ENCODE measurements around the gene KCNQ4.

KCNQ4 gene

DNA sequence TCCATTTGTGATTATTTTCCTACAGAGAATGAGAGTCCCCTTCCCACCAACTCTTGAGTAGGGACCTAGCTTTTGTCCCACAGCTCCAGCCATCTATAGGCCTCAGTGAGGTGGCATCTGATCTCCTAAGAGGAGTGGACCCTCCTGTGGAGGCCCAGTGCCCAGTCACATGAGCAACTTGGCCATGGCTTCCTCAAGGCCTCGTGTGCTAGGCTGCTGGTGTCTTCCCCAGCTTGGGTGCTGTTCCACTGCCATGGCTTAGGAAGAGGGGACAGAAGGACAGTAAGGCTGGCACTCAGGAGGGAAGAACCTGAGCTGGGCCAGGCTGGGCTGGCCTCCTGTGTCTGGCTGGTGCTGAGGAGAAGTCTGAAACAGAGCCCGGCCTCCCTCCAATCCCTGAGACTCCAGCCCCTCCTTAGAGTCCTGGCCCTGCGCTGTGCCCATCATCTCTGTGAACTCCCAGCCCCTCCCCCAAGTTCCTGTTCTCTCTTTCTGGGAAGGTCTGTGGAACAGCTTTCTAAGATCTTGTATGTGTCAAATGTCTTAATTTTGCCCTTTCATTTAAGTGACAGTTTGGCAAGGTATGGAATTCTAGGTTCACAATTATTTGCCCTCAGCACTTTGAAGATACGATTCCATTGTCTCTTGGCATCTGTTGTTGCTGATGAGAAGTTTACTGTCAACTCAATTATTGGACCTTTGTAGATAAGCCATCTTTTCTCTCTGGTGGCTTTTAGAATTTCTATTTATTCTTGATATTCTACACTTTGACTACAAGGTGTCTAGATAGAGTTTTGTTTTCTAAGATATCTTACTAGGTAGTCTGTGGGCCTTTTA is 7.1 kb upstream of the KCNQ4 start:
- no peak for DNase-seq

DNA sequence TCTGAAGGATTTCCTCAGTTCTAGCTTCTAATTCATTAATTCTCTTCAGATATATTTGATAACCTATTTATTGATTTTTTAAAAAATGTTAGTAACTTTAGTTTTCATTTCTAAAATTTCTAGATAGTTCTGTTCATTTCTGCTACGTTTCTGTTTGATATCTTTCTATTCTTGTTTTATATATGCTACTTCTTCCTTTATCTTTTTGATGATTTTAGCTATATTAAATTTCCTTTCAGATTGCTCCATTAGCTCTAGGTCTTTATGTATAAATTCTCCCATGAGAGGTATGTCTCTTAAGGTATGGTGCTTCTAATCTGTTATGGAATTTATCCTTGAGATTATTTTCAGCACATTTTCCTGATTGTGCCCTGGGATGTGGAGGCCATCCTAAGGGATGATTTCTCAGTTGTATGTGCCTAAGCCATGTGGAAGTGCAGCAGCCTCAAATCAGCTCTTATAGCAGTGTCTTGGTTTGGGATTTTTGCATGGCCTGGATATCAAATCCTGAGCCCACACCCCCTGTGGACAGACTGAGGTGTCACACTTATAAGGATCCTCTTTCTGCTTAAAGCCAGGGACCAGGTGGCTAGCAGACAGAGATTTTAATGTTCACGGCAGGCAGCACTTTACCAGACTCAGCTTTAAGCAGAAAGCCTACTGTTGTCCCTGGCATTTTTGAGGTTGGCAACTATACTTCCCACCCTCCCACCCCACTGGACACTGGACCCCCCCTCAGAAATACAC is 6.2 kb upstream of the KCNQ4 start:
- no peak for DNase-seq

DNA sequence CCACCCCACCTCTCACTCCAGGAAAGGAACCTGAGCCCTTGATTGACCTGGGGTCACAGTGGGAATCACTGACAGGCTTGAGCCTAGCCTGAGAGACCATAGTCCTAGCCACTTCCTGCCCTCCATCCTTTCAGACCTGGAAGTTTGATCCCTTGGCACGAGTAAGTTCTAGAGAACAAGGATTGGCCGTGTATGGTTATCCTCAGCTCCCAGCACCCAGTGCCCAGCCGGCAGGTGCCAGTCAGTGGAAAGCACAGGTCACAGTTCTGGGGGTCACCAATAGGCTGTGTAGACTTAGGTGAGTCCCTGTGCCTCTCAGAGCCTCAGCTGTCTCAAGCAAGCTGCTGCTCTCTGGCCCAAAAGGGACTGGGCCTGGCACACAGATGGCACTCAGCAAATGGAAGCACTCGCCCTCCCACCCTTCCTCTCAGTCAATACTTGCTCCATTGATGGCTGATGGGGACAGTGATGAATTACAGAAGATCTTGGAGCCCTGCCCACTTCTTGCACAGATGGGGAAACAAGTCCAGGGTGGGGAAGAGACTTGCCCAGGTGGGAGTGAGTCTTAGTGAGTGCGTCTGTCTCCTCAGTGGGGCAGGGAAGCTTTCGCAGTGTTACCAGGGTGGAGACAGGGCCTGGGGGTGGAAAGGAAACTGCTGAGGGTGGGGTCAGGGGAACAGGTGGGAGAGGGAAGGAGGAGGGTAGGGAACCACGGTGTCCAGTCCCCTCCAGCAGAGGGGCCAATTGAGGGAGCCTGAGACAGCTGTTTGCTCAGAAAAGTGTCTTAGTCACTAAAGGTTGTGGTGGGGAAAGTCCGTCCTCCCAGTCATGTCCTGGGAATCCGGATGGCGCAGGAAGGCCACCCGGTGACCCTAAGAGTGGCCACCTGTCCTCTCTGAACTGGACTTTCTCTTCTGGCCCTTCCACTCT is 2.6 kb upstream of the KCNQ4 start:
- no peak for DNase-seq

DNA sequence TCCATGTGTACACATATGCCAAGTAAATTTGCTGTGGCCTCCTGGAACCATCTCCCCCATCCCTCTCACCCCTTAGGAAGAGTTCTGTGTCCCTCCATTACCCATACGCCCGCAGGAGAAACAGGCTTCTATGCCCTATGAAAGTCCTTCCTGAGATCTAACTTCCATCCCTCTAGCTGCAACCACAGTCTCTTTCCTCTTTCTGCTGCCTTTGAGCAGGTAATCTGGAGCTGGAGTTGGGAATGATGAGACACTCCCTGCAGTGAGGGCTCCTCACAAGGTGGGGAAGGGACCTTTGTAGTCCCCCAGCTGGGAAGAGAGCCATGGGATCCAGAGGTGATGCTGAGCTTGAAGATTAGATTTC is 2.0 kb upstream of the KCNQ4 start:
- DNase-seq = no peak

GRCh38 chr1:40782371-40782956 is 1.1 kb upstream of the KCNQ4 start:
- DNase-seq = no peak

- DNase-seq = no peak
Observed at GRCh38 chr1:40784141-40784770, 669 bp downstream of the KCNQ4 start.

DNA sequence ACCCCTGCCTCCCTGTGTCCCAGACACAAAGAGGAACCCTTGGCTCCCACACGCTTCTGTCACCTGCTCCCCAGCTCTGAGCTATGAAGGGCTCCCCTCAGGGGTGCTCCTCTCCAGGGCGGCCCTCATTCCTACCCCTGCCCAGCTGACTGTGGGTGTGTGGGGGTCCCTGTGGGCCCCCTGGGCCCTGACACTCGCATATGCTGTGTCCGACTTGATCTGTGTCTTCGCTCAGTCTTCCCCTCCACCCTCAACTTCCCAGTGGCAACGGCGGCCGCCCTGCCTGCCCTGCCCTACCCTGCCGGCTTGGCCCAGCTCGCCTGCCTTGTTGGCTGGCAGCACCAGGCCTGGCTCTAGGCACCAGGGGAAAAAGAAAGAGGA is 1.2 kb downstream of the KCNQ4 start:
- peak in 1 of 56 donors; percentile 27 for DNase-seq

DNA sequence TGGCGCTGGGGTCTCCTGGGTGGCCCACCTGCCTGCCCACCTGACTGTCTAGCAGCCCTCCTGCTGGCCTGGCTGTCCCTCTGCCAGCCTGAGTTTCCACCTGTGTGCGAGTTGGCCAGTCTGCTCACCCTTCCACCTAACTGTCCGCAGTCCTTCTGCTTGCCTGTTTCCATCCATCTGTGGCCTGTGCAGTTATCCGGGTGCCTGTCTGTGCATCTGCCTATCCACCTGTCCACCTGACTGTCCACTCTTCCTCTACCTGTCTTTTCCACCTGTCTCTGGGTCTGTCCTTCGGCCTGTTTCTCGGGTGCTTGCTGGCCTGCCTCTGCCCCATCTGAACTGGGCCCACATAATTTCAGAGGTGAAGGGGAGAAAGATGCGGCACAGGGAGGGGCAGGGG is 1.9 kb downstream of the KCNQ4 start:
- DNase-seq = no peak

DNA sequence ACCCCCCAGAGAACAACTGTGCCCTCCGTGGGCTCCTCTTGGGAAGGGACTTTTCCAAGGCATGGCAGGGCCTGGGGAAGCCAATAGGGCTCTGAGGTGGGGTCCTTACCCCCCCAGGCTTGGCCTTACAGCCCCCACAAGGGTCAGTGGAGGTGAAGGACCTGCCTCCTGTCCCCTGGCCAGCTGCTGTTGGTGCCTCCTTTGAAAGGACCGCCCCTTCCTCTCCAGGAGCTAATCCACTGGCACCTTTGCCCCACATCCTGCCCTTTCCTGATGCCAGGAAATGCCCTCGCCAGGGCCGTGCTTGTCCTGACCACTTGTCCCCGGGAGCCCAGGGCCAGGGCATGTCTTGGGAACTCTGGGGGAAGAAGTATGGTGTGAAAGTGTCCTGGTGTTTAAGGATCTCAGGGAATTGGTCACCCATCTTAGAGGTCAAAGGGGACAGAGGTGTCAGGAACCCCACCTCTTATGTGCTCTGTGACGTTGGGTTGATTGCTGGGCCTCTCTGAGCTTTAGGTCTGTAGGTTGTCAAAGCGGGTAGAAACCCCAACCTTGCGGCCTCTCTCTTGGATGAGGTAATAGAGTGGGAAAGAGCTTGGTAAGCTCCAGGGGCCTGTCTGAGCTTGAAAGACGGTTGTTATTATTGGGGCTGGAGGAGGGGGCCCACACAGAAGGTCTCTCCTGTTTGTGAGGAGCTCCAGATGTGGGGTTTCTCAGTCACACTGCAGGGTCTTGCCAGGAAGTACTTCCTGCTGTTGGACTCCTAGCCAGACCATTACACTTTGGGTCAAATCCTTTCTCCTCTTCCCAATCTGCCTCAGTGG is 2.8 kb downstream of the KCNQ4 start:
- DNase-seq = no peak

- DNase-seq = no peak
Observed at GRCh38 chr1:40786995-40787705, 3.6 kb downstream of the KCNQ4 start.

DNA sequence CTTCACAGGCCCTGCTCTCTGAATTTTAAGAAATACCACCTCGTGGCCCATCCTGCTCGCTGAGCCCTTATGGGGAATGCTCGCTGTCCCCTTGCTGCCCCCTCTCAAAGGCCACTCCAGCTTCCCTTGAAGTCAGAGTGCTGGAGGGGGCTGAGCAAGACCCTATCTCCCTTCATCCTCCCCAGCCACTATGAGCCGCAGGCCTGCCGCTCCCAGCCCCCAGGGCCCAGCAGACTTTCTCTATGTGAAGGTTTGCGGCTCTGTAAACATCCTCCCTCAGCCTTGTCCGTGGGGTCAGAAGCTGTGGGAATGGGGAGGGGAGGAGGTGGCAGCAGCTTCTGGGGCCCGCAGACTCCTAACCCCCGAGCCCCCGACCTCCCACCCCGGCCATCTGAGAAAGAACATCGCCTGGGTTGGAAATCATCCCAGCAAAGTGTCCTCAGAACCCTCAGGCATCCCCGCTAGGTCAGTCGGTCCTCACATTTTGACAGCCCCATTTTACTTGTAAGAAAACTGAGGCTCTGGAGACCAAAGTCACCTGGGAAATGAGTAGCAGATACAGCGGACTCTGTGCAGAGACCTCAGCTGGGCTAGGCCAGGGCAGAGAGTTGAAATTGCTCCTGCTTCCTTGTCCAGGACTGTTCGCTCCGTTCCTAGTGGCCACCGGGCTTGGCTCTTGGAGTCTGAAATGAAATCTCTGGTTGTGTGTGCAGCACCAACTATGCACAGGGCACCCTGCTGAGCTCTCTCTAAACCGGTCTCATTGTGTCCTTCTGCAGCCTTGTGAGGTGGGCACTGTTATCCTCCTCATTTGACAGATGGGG is 4.4 kb downstream of the KCNQ4 start:
- no peak for DNase-seq

- no peak for DNase-seq
Observed at GRCh38 chr1:40788561-40789341, 5.2 kb downstream of the KCNQ4 start.

GRCh38 chr1:40789342-40789598 is 5.7 kb downstream of the KCNQ4 start:
- DNase-seq = no peak

DNA sequence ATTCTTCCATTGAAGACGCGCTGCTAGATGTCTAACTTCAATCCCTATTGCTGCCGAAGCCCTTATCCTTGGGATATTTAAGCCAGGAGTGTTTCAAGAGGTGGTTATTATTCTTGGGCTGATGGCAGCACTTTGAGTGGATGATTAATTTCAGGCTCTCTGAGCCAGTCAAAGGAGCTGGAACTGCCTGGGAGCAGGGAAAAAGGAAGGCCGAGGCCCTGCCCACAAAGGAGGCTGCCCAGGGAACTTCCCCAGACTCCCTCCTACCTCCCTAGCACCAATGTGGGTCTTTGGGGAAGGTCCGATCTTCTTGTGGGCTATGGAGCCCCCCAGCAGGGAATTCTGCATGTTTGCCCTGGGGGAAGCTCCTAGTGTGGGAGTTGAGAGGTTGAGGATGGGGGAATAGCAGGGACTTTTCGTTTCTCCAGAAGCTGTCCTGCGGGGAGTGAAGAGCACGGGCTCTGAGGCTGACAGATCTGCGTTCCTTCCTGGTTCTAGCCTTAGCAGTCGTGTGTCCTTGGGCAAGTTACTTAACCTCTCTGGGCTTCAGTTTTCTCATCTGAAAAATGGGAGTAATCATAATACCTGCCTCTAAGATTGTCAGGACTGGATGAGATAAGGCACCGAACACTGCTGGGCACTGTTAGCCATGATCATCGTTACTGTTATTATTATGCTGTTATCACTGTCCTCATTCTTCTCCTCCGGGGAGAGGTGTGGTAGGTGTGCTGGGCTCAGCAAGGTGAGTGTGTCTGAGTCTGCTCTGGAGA is 6.3 kb downstream of the KCNQ4 start:
- DNase-seq = no peak

DNA sequence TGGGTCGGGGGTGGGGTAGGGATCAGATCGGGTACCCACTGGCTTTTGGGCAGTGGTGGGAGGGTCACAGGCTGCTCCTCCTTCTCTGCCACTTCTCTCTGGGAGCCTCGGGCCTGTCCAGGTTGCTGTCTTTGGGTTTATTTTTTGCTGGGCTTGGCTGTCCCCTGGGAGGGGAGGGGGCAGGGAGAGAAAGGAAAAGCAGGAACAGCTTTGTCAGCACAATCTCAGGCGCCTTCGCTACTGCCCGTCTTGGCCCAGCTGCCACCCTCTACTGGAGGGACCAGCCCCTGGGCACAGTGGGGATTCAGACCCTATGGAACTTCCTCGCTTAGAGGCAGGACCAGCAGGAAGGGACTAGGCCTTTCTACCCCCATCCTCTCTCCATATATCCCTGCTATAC is 8.4 kb downstream of the KCNQ4 start:
- no peak for DNase-seq

DNA sequence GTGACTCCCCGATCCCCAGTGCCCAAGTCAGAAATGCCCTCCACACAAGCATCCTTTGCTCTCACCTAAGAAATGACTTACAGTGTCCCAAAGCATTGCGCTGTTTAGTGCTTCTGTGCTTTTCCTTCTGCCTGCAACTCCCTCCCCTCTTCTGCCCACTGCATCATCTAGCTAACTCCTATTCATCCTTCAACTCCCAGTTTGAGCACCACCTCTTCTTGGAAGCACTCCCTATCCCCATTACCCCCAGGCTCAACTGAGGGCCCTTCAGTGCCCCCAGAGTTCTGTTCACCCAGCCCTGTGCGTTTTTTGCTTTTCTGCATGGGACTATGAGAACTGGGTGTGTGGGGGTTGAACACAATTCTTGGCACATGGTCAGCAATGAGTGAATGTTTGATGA is 10.0 kb downstream of the KCNQ4 start:
- no peak for DNase-seq

GRCh38 chr1:40794048-40794447 is 10.5 kb downstream of the KCNQ4 start:
- DNase-seq = no peak
